HEK293 (cell line): ENCODE results near the gene NRL.

ENCODE experiments used
- CTCF ChIA-PET: fragments of 350-600 bp; formaldehyde crosslinking; extraction: SDS; loops from one replicate; lab custom pipeline; 2021; ENCODE audit warnings: antibody characterized with exemption; lab: Yijun Ruan, JAX
- POLR2A ChIA-PET: fragments of 300-600 bp; formaldehyde crosslinking; extraction: SDS; loops from one replicate; lab custom pipeline; 2020; ENCODE audit warnings: antibody characterized with exemption, inconsistent platforms; lab: Yijun Ruan, JAX
- H3K27ac ChIP-seq: fragments of 200-500 bp; sonication (Bioruptor generic); 2 replicates; pipeline ENCODE4 v1.5.1; 2014; ENCODE audit warnings: low read depth, low read length, control low read depth, inconsistent platforms; ENCODE audit errors: extremely low read depth
- H3K36me3 ChIP-seq, 2 experiments: fragments of 200-500 bp in 1 of 2; sonication (Bioruptor generic) in 1 of 2; 1 replicate in 1 of 2; 2 replicates in 1 of 2; pipeline ENCODE4 v1.5.1; 2014 to 2017; ENCODE audit warnings: inconsistent platforms in 2 of 2, low read length in 2 of 2; ENCODE audit not compliant: control insufficient read depth in 2 of 2, insufficient read depth in 1 of 2
- H3K4me1 ChIP-seq: fragments of 200-500 bp; sonication (Bioruptor generic); 2 replicates; pipeline ENCODE4 v1.5.1; 2014; ENCODE audit warnings: mild to moderate bottlenecking, low read length, inconsistent platforms; ENCODE audit not compliant: control insufficient read depth, insufficient read depth
- H3K4me3 ChIP-seq: 2 replicates; pipeline ENCODE4 v1.5.1; 2011; ENCODE audit warnings: low read depth, mild to moderate bottlenecking, control low read depth, low read length, moderate library complexity
- H3K9me3 ChIP-seq: fragments of 200-500 bp; sonication (Bioruptor generic); 2 replicates; pipeline ENCODE4 v1.5.1; 2014; ENCODE audit warnings: low read depth, low read length, inconsistent platforms; ENCODE audit not compliant: control insufficient read depth, insufficient read depth
- KLF16 ChIP-seq: fragments of 450-650 bp; formaldehyde crosslinking; IDR thresholded peaks from 2 replicates; pipeline ENCODE4 v1.5.1; 2017; ENCODE audit warnings: missing biosample characterization, missing genetic modification characterization
- KLF7 ChIP-seq: fragments of 450-650 bp; formaldehyde crosslinking; IDR thresholded peaks from 2 replicates; pipeline ENCODE4 v1.5.1; 2016; ENCODE audit warnings: missing biosample characterization, missing genetic modification characterization, borderline replicate concordance
- MYNN ChIP-seq: fragments of 450-650 bp; formaldehyde crosslinking; IDR thresholded peaks from 2 replicates; pipeline ENCODE4 v1.5.1; 2016; ENCODE audit warnings: missing biosample characterization, missing genetic modification characterization, borderline replicate concordance
- ZBTB20 ChIP-seq: fragments of 450-650 bp; formaldehyde crosslinking; IDR thresholded peaks from 2 replicates; pipeline ENCODE4 v1.5.1; 2016; ENCODE audit warnings: missing biosample characterization, missing genetic modification characterization
- ZBTB8A ChIP-seq: fragments of 450-650 bp; formaldehyde crosslinking; IDR thresholded peaks from 2 replicates; pipeline ENCODE4 v1.5.1; 2016; ENCODE audit warnings: missing biosample characterization, missing genetic modification characterization
- ZFP3 ChIP-seq: fragments of 450-650 bp; formaldehyde crosslinking; IDR thresholded peaks from 2 replicates; pipeline ENCODE4 v1.5.1; 2016; ENCODE audit warnings: low read depth, missing biosample characterization, missing genetic modification characterization
- ZFP37 ChIP-seq: fragments of 450-650 bp; formaldehyde crosslinking; IDR thresholded peaks from 2 replicates; pipeline ENCODE4 v1.5.1; 2016; ENCODE audit warnings: missing biosample characterization, missing genetic modification characterization
- ZNF350 ChIP-seq: fragments of 450-650 bp; formaldehyde crosslinking; IDR thresholded peaks from 2 replicates; pipeline ENCODE4 v1.5.0; 2017; ENCODE audit warnings: missing biosample characterization, mild to moderate bottlenecking, missing genetic modification characterization
- ZNF354C ChIP-seq: fragments of 450-650 bp; formaldehyde crosslinking; IDR thresholded peaks from 2 replicates; pipeline ENCODE4 v1.5.1; 2016; ENCODE audit warnings: missing biosample characterization, missing genetic modification characterization, low read depth, borderline replicate concordance
- ZNF404 ChIP-seq: fragments of 450-650 bp; formaldehyde crosslinking; IDR thresholded peaks from 2 replicates; pipeline ENCODE4 v1.5.1; 2017; ENCODE audit warnings: missing biosample characterization, missing genetic modification characterization
- ZNF548 ChIP-seq: fragments of 450-650 bp; formaldehyde crosslinking; IDR thresholded peaks from 2 replicates; pipeline ENCODE4 v1.5.1; 2016; ENCODE audit warnings: missing biosample characterization, missing genetic modification characterization
- ZNF560 ChIP-seq: fragments of 450-650 bp; formaldehyde crosslinking; IDR thresholded peaks from 2 replicates; pipeline ENCODE4 v1.5.1; 2017; ENCODE audit warnings: missing biosample characterization, missing genetic modification characterization, borderline replicate concordance
- ZNF610 ChIP-seq: fragments of 450-650 bp; formaldehyde crosslinking; IDR thresholded peaks from 2 replicates; pipeline ENCODE4 v1.5.1; 2016; ENCODE audit warnings: missing biosample characterization, missing genetic modification characterization, borderline replicate concordance
- ZNF626 ChIP-seq: fragments of 450-650 bp; sonication (Bioruptor Pico); formaldehyde crosslinking; IDR thresholded peaks from 2 replicates; pipeline ENCODE4 v1.5.1; 2018; ENCODE audit warnings: missing biosample characterization, missing genetic modification characterization, inconsistent platforms
- ZNF658 ChIP-seq: fragments of 450-650 bp; formaldehyde crosslinking; IDR thresholded peaks from 2 replicates; pipeline ENCODE4; 2016; ENCODE audit warnings: missing biosample characterization, missing genetic modification characterization
- ZNF677 ChIP-seq: fragments of 450-650 bp; IDR thresholded peaks from 2 replicates; pipeline ENCODE4 v1.5.0; 2018; ENCODE audit warnings: missing biosample characterization, mild to moderate bottlenecking, missing genetic modification characterization, moderate library complexity
- ZNF830 ChIP-seq: fragments of 450-650 bp; IDR thresholded peaks from 2 replicates; pipeline ENCODE4 v1.5.0; 2018; ENCODE audit warnings: missing biosample characterization, missing genetic modification characterization, low read depth, mild to moderate bottlenecking, moderate library complexity
- ZNF837 ChIP-seq: fragments of 450-650 bp; formaldehyde crosslinking; IDR thresholded peaks from 2 replicates; pipeline ENCODE4 v1.5.1; 2016; ENCODE audit warnings: missing biosample characterization, missing genetic modification characterization
- TF ChIP-seq, protein P1 (sequence below): fragments of 450-650 bp; formaldehyde crosslinking; IDR thresholded peaks from 2 replicates; pipeline ENCODE4 v1.5.1; 2016; ENCODE audit warnings: missing biosample characterization, missing genetic modification characterization, borderline replicate concordance

Gene NRL

DNA sequence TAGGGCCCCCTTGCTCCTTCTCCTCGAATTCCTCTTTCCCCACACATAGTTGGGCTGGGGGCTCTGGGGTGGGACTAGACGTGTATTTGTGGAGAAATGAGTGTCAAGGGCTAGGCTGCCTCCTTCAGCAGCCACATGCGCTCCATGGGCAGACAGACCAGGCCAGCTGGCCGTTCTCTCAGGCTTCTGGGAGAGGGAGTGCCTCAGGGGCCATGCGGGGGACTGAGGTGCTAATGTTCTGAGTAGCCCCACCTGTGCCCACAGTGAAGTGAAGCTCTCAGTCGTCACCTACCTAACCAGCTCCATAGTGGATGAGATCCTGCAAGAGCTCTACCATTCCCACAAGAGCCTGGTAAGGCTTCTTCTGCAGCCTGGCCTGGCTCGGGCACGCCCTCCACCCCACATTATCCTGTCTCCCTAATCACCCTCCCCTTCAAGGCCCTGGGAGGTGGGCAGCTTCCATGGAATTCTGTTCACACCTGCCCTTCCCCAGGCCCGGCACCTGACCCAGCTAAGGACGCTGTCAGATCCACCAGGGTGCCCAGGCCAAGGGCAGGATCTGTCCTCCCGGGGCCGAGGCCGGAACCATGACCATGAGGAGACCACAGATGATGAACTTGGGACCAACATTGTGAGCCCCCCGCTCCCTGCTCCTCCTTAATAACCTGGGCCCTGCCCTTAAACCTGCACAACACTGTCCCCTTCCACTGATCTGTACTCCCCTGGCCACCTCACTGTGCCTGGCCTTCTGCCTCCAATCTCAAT is 52.4 kb downstream of the NRL start (continued):
- TF ChIP-seq ZNF658 (no peak), MYNN (tag by site-specific recombination) (no peak), ZNF837 (tag by site-specific recombination) (no peak)
- TF ChIP-seq, protein P1, sequence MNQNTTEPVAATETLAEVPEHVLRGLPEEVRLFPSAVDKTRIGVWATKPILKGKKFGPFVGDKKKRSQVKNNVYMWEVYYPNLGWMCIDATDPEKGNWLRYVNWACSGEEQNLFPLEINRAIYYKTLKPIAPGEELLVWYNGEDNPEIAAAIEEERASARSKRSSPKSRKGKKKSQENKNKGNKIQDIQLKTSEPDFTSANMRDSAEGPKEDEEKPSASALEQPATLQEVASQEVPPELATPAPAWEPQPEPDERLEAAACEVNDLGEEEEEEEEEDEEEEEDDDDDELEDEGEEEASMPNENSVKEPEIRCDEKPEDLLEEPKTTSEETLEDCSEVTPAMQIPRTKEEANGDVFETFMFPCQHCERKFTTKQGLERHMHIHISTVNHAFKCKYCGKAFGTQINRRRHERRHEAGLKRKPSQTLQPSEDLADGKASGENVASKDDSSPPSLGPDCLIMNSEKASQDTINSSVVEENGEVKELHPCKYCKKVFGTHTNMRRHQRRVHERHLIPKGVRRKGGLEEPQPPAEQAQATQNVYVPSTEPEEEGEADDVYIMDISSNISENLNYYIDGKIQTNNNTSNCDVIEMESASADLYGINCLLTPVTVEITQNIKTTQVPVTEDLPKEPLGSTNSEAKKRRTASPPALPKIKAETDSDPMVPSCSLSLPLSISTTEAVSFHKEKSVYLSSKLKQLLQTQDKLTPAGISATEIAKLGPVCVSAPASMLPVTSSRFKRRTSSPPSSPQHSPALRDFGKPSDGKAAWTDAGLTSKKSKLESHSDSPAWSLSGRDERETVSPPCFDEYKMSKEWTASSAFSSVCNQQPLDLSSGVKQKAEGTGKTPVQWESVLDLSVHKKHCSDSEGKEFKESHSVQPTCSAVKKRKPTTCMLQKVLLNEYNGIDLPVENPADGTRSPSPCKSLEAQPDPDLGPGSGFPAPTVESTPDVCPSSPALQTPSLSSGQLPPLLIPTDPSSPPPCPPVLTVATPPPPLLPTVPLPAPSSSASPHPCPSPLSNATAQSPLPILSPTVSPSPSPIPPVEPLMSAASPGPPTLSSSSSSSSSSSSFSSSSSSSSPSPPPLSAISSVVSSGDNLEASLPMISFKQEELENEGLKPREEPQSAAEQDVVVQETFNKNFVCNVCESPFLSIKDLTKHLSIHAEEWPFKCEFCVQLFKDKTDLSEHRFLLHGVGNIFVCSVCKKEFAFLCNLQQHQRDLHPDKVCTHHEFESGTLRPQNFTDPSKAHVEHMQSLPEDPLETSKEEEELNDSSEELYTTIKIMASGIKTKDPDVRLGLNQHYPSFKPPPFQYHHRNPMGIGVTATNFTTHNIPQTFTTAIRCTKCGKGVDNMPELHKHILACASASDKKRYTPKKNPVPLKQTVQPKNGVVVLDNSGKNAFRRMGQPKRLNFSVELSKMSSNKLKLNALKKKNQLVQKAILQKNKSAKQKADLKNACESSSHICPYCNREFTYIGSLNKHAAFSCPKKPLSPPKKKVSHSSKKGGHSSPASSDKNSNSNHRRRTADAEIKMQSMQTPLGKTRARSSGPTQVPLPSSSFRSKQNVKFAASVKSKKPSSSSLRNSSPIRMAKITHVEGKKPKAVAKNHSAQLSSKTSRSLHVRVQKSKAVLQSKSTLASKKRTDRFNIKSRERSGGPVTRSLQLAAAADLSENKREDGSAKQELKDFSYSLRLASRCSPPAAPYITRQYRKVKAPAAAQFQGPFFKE: no peak

DNA sequence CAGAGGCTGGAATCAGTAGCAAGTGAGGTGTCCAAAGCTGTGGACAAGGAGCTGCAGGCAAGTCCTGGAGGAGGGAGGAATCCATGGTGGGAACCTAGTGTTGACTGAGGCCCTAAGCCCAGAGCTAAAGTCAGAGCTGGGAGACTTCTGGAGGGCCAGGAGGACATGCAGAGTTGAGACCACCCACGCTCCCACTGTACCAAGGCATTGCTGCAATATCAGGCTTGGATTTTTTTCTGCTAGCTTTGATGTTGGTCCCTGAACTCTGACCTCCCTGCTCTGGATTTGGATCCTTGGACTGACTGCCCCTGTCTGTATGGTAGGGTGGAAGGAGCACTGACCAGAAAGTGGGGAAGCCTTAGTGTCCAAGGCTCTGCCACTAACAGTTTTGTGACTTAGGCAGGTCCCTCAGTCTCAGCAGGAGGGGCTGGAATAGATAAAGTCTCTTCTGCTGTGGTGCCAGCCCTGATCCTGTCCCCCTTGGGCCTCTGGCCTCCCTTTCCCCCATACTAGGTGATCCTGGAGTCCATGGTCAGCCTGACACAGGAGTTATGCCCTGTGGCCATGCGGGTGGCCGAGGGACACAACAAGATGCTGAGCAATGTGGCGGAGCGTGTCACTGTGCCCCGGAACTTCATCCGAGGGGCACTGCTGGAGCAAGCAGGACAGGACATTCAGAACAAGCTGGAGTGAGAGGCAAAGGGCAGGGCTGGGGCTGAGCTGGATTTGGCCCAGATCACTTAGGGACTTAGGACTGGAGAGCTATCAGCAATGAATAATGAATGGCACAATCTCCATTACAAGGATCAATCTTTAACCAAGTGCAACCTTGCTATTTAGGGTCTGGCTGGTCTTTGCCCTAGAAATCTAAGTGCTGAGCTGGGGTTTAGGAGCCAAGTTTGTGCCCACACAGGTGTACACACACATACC is 53.5 kb downstream of the NRL start:
- no peaks in the 10 kb centered on the region for H3K4me1 ChIP-seq
- H3K36me3 ChIP-seq: no peaks in the 10 kb centered on the region
- CTCF ChIA-PET: interaction anchor here (0.9 to 8.9 kb wide), 8 partner anchors 10 to 472 kb away, joined by 3 to 247 read pairs (median 4); partner anchors contain the start of genes CPNE6, IRF9 and PCK2
- TF ChIP-seq ZFP3 (no peak), ZNF354C (tag by site-specific recombination) (no peak), ZNF548 (no peak), ZNF677 (tag by site-specific recombination) (no peak), ZNF404 (no peak), ZBTB20 (tag by site-specific recombination) (no peak), ZBTB8A (tag by site-specific recombination) (no peak), ZNF350 (tag by site-specific recombination) (no peak), ZNF560 (tag by site-specific recombination) (no peak), ZNF626 (tag by site-specific recombination) (no peak), ZNF830 (tag by site-specific recombination) (no peak), ZFP37 (no peak), KLF16 (no peak), ZNF610 (no peak), KLF7 (no peak)
- H3K27ac ChIP-seq: no peak overlapping the region
- no peak overlapping the region for H3K4me3 ChIP-seq
- POLR2A ChIA-PET: interaction anchor here (1.1 to 2.3 kb wide), 2 partner anchors 19 to 33 kb away, joined by 4 to 6 read pairs; partner anchors contain the start of gene PCK2
- no peaks in the 10 kb centered on the region for H3K9me3 ChIP-seq
